Endothelial cell of umbilical vein (primary cell): ENCODE results near the gene SHISA5. TPM values are rescaled to one million over a fixed set of nuclear protein-coding genes. Genes with fewer than 3 reads are reported as not detected.

Experiments
- BruUV-seq: library from RNA; stranded (reverse); fragments of 400-500 nt; replicated peaks from 2 replicates; lab custom pipeline; 2021; lab: Mats Ljungman, UMichigan
- CTCF ChIA-PET: fragments of 300-600, 350-600 bp; sonication (Branson Sonifier 250); formaldehyde crosslinking; loops from one replicate; lab custom pipeline; 2021; ENCODE audit warnings: antibody characterized with exemption, inconsistent platforms; lab: Charles Lee
- POLR2A ChIA-PET: fragments of 300-600, 350-600 bp; sonication (Branson Sonifier 250); formaldehyde crosslinking; loops from one replicate; lab custom pipeline; 2021; ENCODE audit warnings: antibody characterized with exemption, inconsistent platforms; lab: Charles Lee
- DNase-seq: peaks from one replicate; pipeline ENCODE4 v3.0.0-alpha.2; 2011; ENCODE audit warnings: low read depth, low spot score
- FAIRE-seq: peaks from 2 replicates; lab custom pipeline; 2011; peaks lifted over from hg19 to GRCh38; lab: Jason Lieb, UNC
- H2AFZ ChIP-seq: 2 replicates; pipeline ENCODE4 v1.6.0; 2012; ENCODE audit warnings: low read depth, low read length, control low read depth, inconsistent platforms
- H3K27ac ChIP-seq: 2 replicates; pipeline ENCODE4 v1.5.1; 2011; ENCODE audit warnings: low read depth, mild to moderate bottlenecking, control low read depth, low read length, moderate library complexity; ENCODE audit not compliant: insufficient read depth
- H3K27me3 ChIP-seq, 2 experiments: 2 replicates each; pipeline versions ENCODE4 v1.6.0 to v1.6.1; 2011; ENCODE audit warnings: low read length in 2 of 2, mixed read lengths in 1 of 2; ENCODE audit not compliant: control insufficient read depth in 2 of 2, insufficient read depth in 2 of 2
- H3K36me3 ChIP-seq, 2 experiments: 2 replicates in 1 of 2; 3 replicates in 1 of 2; pipeline ENCODE4 v1.5.1; 2011; ENCODE audit warnings: low read length in 2 of 2, mild to moderate bottlenecking in 1 of 2, moderate library complexity in 1 of 2; ENCODE audit not compliant: control insufficient read depth in 2 of 2, insufficient read depth in 2 of 2; ENCODE audit errors: extremely low read depth in 1 of 2
- H3K4me1 ChIP-seq: 3 replicates; pipeline ENCODE4 v1.5.1; 2011; ENCODE audit warnings: mild to moderate bottlenecking, low read length; ENCODE audit not compliant: control insufficient read depth, insufficient read depth; ENCODE audit errors: extremely low read depth
- H3K4me2 ChIP-seq: 2 replicates; pipeline ENCODE4 v1.6.1; 2011; ENCODE audit warnings: low read length, control low read depth, mixed read lengths; ENCODE audit not compliant: insufficient read depth
- H3K4me3 ChIP-seq, 3 experiments: fragments of 200-600 bp in 1 of 3; sonication (generic), shearing (Covaris generic) in 1 of 3; replicated peaks in 1 of 3; 2 replicates each; pipeline ENCODE4 v1.5.1; 2011 to 2016; ENCODE audit warnings: control low read depth in 3 of 3, low read length in 3 of 3, mild to moderate bottlenecking in 2 of 3, inconsistent platforms in 1 of 3, low read depth in 1 of 3, moderate library complexity in 1 of 3; ENCODE audit not compliant: insufficient read depth in 1 of 3
- H3K79me2 ChIP-seq: 2 replicates; pipeline ENCODE4 v1.6.0; 2012; ENCODE audit warnings: low read length, inconsistent platforms; ENCODE audit not compliant: control insufficient read depth, insufficient read depth
- H3K9ac ChIP-seq: replicated peaks from 2 replicates; pipeline ENCODE3; 2011; ENCODE audit warnings: low read length, control low read depth; ENCODE audit not compliant: insufficient read depth; ENCODE audit errors: extremely low read depth
- H3K9me1 ChIP-seq: replicated peaks from 3 replicates; pipeline ENCODE4 v1.6.0; 2011; ENCODE audit warnings: mild to moderate bottlenecking, low read length; ENCODE audit not compliant: control insufficient read depth, insufficient read depth; ENCODE audit errors: extremely low read depth
- H3K9me3 ChIP-seq: replicated peaks from 2 replicates; pipeline ENCODE4 v1.5.1; 2012; ENCODE audit warnings: low read length, inconsistent platforms; ENCODE audit not compliant: control insufficient read depth, insufficient read depth
- H4K20me1 ChIP-seq: replicated peaks from 2 replicates; pipeline ENCODE3; 2011; ENCODE audit warnings: mild to moderate bottlenecking, low read length; ENCODE audit not compliant: control insufficient read depth, insufficient read depth; ENCODE audit errors: extremely low read depth
- EZH2 ChIP-seq: IDR thresholded peaks from 2 replicates; pipeline ENCODE4 v1.6.1; 2012; ENCODE audit warnings: borderline replicate concordance, low read depth, mild to moderate bottlenecking, moderate library complexity, low read length, inconsistent platforms; ENCODE audit not compliant: severe bottlenecking
- FOS ChIP-seq: IDR thresholded peaks from 2 replicates; pipeline ENCODE4 v1.6.1; 2011; ENCODE audit warnings: mild to moderate bottlenecking, low read length, moderate library complexity, borderline replicate concordance; ENCODE audit not compliant: insufficient read depth
- GATA2 ChIP-seq: IDR thresholded peaks from 2 replicates; pipeline ENCODE4 v1.7.0; 2011; ENCODE audit warnings: low read depth, mild to moderate bottlenecking, moderate library complexity, mixed read lengths, low read length; ENCODE audit not compliant: insufficient read length, insufficient read depth
- JUN ChIP-seq: IDR thresholded peaks from 2 replicates; pipeline ENCODE4 v1.6.1; 2011; ENCODE audit warnings: borderline replicate concordance, low read depth; ENCODE audit not compliant: insufficient read length, insufficient read depth
- MYC ChIP-seq: IDR thresholded peaks from one replicate; pipeline ENCODE4 v1.6.1; 2011; ENCODE audit warnings: mild to moderate bottlenecking, low read depth, low read length
- POLR2A ChIP-seq: IDR thresholded peaks from 2 replicates; pipeline ENCODE4 v1.6.1; 2012; ENCODE audit warnings: low read depth, mild to moderate bottlenecking, control low read depth, low read length
- POLR2AphosphoS5 ChIP-seq: IDR thresholded peaks from 2 replicates; pipeline ENCODE4 v1.6.1; 2012; ENCODE audit warnings: low read depth, mild to moderate bottlenecking, control low read depth, low read length, moderate library complexity; ENCODE audit not compliant: insufficient read depth
- dilution Hi-C: fragments of 300-500 bp; cut with MboI; formaldehyde crosslinking; loops from one replicate; pipeline ENCODE4 v1.15.0; 2019; ENCODE audit warnings: low sequenced_read_pairs; ENCODE audit not compliant: extremely low pct_ligation_motif_present
- intact Hi-C: fragments of 100-400 bp; cut with micrococcal nuclease; formaldehyde crosslinking; loops from one replicate; pipeline ENCODE4 v1.10.0; 2022
- polyA plus RNA-seq, 4 experiments: library from polyadenylated mRNA; depleted of rRNA in 3 of 4; stranded (reverse) in 3 of 4; unstranded in 1 of 4; fragments of >200 nt; gene quantifications; 2 replicates each; pipeline versions ENCODE4 v1.2.1 to v1.2.3, GENCODE V29; 2011 to 2012; ENCODE audit warnings: missing spikeins in 1 of 4
- total RNA-seq: library from RNA; stranded (reverse); gene quantifications from 2 replicates; pipeline ENCODE4 v1.2.3, GENCODE V29; 2021
- TF ChIP-seq, protein P1 (sequence below), 2 donors: IDR thresholded peaks; 1 replicate in 1 of 2; 2 replicates in 1 of 2; pipeline ENCODE4 v1.5.1; 2011; ENCODE audit warnings: low read length in 2 of 2, mild to moderate bottlenecking in 2 of 2, moderate library complexity in 2 of 2, control low read depth in 1 of 2, inconsistent platforms in 1 of 2, low read depth in 1 of 2; ENCODE audit not compliant: insufficient read depth in 1 of 2; ENCODE audit errors: extremely low read depth in 1 of 2
- TF ChIP-seq, protein P2 (sequence below): IDR thresholded peaks from 2 replicates; pipeline ENCODE4 v1.6.1; 2011; ENCODE audit not compliant: insufficient read depth, insufficient read length

Gene SHISA5
- total and polyA plus RNA-seq, 2 donors (not counting 3 experiments of a cell fraction or from before 2014, with no cell fraction given) = 205 to 320 TPM

DNA sequence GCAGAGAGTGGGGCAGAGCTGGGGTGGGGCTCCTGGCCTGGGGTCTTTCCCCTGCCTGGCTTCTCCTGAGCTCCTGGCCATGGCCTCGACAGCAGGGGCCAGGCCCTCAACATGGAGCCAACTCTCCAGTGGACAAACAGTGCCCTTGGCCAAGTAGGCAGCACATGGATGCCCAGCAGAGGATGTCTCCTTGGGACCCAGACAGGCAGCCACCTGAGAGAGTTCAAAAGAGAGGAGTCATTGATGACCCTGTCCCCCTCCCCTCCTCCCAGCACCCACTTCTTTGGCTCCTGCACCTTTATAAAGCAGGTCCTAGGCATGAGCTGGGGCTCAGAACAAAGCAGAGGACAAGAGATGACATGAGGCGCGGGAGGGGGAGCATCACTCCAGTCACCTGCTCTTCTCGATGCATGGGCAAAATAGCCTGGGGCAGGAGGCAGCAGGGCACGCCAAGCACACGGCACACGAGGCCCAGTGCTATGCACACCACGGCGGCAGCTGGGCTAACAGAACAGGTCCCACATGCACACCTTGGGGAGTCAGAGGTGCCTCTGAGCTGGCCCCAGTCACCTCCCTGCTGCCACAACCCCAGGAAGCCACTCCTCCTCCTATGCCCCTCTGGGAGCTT lies 27.4 kb downstream of the SHISA5 start:
- no peak overlapping the region for H3K27ac ChIP-seq
- H3K9me3 ChIP-seq = no peaks in the 10 kb centered on the region
- FAIRE-seq = no peak
- BruUV-seq = no TSS peak
- H3K4me1 ChIP-seq = peaks cover 10% of the 10 kb centered on the region
- H3K4me3 ChIP-seq = no peak overlapping the region
- peaks cover 14% of the 10 kb centered on the region for H3K79me2 ChIP-seq
- dilution Hi-C loops = no loop called here
- H3K27me3 ChIP-seq = no peaks in the 10 kb centered on the region
- peaks cover 0 to 9% of the 10 kb centered on the region in 2 experiments for H3K36me3 ChIP-seq
- H3K4me2 ChIP-seq = no peak overlapping the region
- no peaks in the 10 kb centered on the region for H4K20me1 ChIP-seq
- CTCF ChIA-PET = interaction anchor here (0.9 to 1.5 kb wide), 4 partner anchors 22 to 282 kb away, joined by 3 to 7 read pairs (median 4); partner anchors contain the start of gene SHISA5
- intact Hi-C loops = no loop called here
- DNase-seq = no peak
- POLR2A ChIA-PET = no interaction called here
- H3K9me1 ChIP-seq = no peaks in the 10 kb centered on the region
- no peak overlapping the region for H2AFZ ChIP-seq
- no peak overlapping the region for H3K9ac ChIP-seq
- TF ChIP-seq, protein P1, sequence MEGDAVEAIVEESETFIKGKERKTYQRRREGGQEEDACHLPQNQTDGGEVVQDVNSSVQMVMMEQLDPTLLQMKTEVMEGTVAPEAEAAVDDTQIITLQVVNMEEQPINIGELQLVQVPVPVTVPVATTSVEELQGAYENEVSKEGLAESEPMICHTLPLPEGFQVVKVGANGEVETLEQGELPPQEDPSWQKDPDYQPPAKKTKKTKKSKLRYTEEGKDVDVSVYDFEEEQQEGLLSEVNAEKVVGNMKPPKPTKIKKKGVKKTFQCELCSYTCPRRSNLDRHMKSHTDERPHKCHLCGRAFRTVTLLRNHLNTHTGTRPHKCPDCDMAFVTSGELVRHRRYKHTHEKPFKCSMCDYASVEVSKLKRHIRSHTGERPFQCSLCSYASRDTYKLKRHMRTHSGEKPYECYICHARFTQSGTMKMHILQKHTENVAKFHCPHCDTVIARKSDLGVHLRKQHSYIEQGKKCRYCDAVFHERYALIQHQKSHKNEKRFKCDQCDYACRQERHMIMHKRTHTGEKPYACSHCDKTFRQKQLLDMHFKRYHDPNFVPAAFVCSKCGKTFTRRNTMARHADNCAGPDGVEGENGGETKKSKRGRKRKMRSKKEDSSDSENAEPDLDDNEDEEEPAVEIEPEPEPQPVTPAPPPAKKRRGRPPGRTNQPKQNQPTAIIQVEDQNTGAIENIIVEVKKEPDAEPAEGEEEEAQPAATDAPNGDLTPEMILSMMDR (IDR thresholded peaks at IDR 0.05; ENCODE audit: extremely low read depth in 1 of 2, insufficient read depth in 1 of 2, low read depth in 1 of 2, low read length in 2 of 2) = no peak
- TF ChIP-seq, protein P2, sequence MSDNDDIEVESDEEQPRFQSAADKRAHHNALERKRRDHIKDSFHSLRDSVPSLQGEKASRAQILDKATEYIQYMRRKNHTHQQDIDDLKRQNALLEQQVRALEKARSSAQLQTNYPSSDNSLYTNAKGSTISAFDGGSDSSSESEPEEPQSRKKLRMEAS = no peak
- TF ChIP-seq JUN (no peak), POLR2A (no peak), POLR2AphosphoS5 (no peak), GATA2 (no peak), FOS (no peak), MYC (no peak), EZH2 (no peak)
